Spinal cord (tissue), 10 donors: Measurements from ENCODE around the gene NINJ2. TPM values are rescaled to one million over a fixed set of nuclear protein-coding genes. Genes with fewer than 3 reads are reported as not detected.

Source experiments
- DNase-seq, 6 donors: peaks; one replicate each; pipeline versions ENCODE4 v3.0.0 to v3.0.0-alpha.2; 2013 to 2015; ENCODE audit warnings: low spot score in 6 of 6, low read depth in 4 of 6
- H3K27ac ChIP-seq: one replicate; pipeline ENCODE4 v1.5.1; 2013; ENCODE audit warnings: low read depth, low read length, control low read depth
- H3K27me3 ChIP-seq: one replicate; pipeline ENCODE4 v1.6.1; 2013; ENCODE audit warnings: low read length; ENCODE audit not compliant: control insufficient read depth, insufficient read depth
- H3K36me3 ChIP-seq: one replicate; pipeline ENCODE4 v1.6.1; 2013; ENCODE audit warnings: low read length; ENCODE audit not compliant: control insufficient read depth, insufficient read depth
- H3K4me1 ChIP-seq: one replicate; pipeline ENCODE4 v1.6.1; 2013; ENCODE audit warnings: low read length; ENCODE audit not compliant: control insufficient read depth, insufficient read depth
- H3K4me3 ChIP-seq: one replicate; pipeline ENCODE4 v1.5.1; 2013; ENCODE audit warnings: low read depth, low read length, control low read depth
- H3K9me3 ChIP-seq: one replicate; pipeline ENCODE4 v1.6.1; 2013; ENCODE audit warnings: low read length; ENCODE audit not compliant: control insufficient read depth, insufficient read depth
- WGBS: methylation state at CpG from one replicate; pipeline ENCODE4 v1.1.5; 2013; ENCODE audit warnings: missing lambda C conversion rate; ENCODE audit not compliant: insufficient coverage; 5-methylcytosine and 5-hydroxymethylcytosine counted together
- polyA plus RNA-seq, 2 donors: library from polyadenylated mRNA; unstranded; fragments of 120-200 nt; gene quantifications; one replicate each; pipeline ENCODE4 v1.2.1, GENCODE V29; 2013; ENCODE audit not compliant: insufficient read length in 2 of 2
- total RNA-seq, 2 donors: library from RNA; depleted of rRNA in 1 of 2; stranded (reverse); fragments of 120-200 nt in 1 of 2; fragments of >200 nt in 1 of 2; gene quantifications; one replicate each; pipeline versions ENCODE4 v1.2.3 to v1.2.4, GENCODE V29; 2013 to 2014
- donor health status: healthy.

The NINJ2 gene
- total and polyA plus RNA-seq, 4 donors, result 5.4 to 6.2 (median 6.0) TPM

- Histone ChIP-seq H3K4me3 (no peak overlapping the region), H3K27ac (no peak overlapping the region), H3K27me3 (no peaks in the 10 kb centered on the region), H3K36me3 (peaks cover 2% of the 10 kb centered on the region), H3K9me3 (no peaks in the 10 kb centered on the region), H3K4me1 (peaks cover 51% of the 10 kb centered on the region)
- 91% methylated on average over 1 of the region's 3 CpGs for WGBS
- no peak for DNase-seq
These were observed 88.6 kb downstream of the NINJ2 start for GRCh38 chr12:574475-575128.

- no peak overlapping the region for H3K4me3 ChIP-seq
- H3K27ac ChIP-seq, result no peak overlapping the region
- 75% methylated on average over 2 of the region's 5 CpGs for WGBS
- H3K9me3 ChIP-seq, result no peaks in the 10 kb centered on the region
- H3K36me3 ChIP-seq, result peaks cover 2% of the 10 kb centered on the region
- H3K4me1 ChIP-seq, result peaks cover 54% of the 10 kb centered on the region
- no peaks in the 10 kb centered on the region for H3K27me3 ChIP-seq
- DNase-seq, result no peak
These were observed 90.0 kb downstream of the NINJ2 start for GRCh38 chr12:573232-573631.

- H3K4me3 ChIP-seq, result no peak overlapping the region
- DNase-seq, result no peak
- WGBS, result 86% methylated on average over 2 of the region's 3 CpGs
- H3K27ac ChIP-seq, result no peak overlapping the region
- H3K27me3 ChIP-seq, result no peaks in the 10 kb centered on the region
- peaks cover 50% of the 10 kb centered on the region for H3K4me1 ChIP-seq
- no peaks in the 10 kb centered on the region for H3K9me3 ChIP-seq
- H3K36me3 ChIP-seq, result peaks cover 2% of the 10 kb centered on the region
These were observed 90.7 kb downstream of the NINJ2 start for GRCh38 chr12:572532-572899.

- Histone ChIP-seq H3K9me3 (no peaks in the 10 kb centered on the region), H3K36me3 (peaks cover 2% of the 10 kb centered on the region), H3K4me1 (peaks cover 50% of the 10 kb centered on the region), H3K27ac (peak overlapping the region; percentile 19), H3K27me3 (no peaks in the 10 kb centered on the region), H3K4me3 (no peak overlapping the region)
- no peak for DNase-seq
- WGBS, result 79% methylated on average over 17 of the region's 19 CpGs
These were observed 91.3 kb downstream of the NINJ2 start for GRCh38 chr12:571795-572531.

- 54% methylated on average over 19 of the region's 22 CpGs for whole genome bisulfite sequencing
- peaks cover 43% of the 10 kb centered on the region for H3K4me1 ChIP-seq
- peak overlapping the region; percentile 69 for H3K4me3 ChIP-seq
- H3K27ac ChIP-seq, result peak overlapping the region; percentile 58
- H3K9me3 ChIP-seq, result no peaks in the 10 kb centered on the region
- no peaks in the 10 kb centered on the region for H3K27me3 ChIP-seq
- DNase-seq, result peak in 2 of 6 donors; percentile 37 to 60
- peaks cover 2% of the 10 kb centered on the region for H3K36me3 ChIP-seq
These were observed 92.1 kb downstream of the NINJ2 start for GRCh38 chr12:570921-571794.

- WGBS, result 13% methylated on average over 21 of the region's 22 CpGs
- Histone ChIP-seq H3K27me3 (no peaks in the 10 kb centered on the region), H3K4me1 (peaks cover 37% of the 10 kb centered on the region), H3K4me3 (peak overlapping the region; percentile 69), H3K9me3 (no peaks in the 10 kb centered on the region), H3K27ac (peak overlapping the region; percentile 58), H3K36me3 (peaks cover 2% of the 10 kb centered on the region)
- peak in 1 of 6 donors; percentile 54 for DNase-seq
These were observed 92.8 kb downstream of the NINJ2 start for GRCh38 chr12:570435-570920.

- Histone ChIP-seq H3K27ac (peak overlapping the region; percentile 58), H3K4me1 (peaks cover 31% of the 10 kb centered on the region), H3K9me3 (no peaks in the 10 kb centered on the region), H3K4me3 (peak overlapping the region; percentile 69), H3K27me3 (no peaks in the 10 kb centered on the region), H3K36me3 (no peaks in the 10 kb centered on the region)
- DNase-seq, result peak in 5 of 6 donors; percentile 66 to 95 (median 80)
- WGBS, result under 1% methylated on average over 44 of the region's 44 CpGs
These were observed 93.3 kb downstream of the NINJ2 start for GRCh38 chr12:569803-570434.

- 96% methylated on average over 5 of the region's 6 CpGs for WGBS
- Histone ChIP-seq H3K36me3 (no peaks in the 10 kb centered on the region), H3K4me3 (no peak overlapping the region), H3K27me3 (no peaks in the 10 kb centered on the region), H3K4me1 (peaks cover 31% of the 10 kb centered on the region), H3K9me3 (no peaks in the 10 kb centered on the region), H3K27ac (no peak overlapping the region)
- no peak for DNase-seq
These were observed 94.1 kb downstream of the NINJ2 start for GRCh38 chr12:569091-569676.

GRCh38 chr12:568486-568885 lies 94.8 kb downstream of the NINJ2 start:
- Histone ChIP-seq H3K27me3 (no peaks in the 10 kb centered on the region), H3K36me3 (no peaks in the 10 kb centered on the region), H3K4me3 (no peak overlapping the region), H3K27ac (no peak overlapping the region), H3K9me3 (no peaks in the 10 kb centered on the region), H3K4me1 (peaks cover 31% of the 10 kb centered on the region)
- no peak for DNase-seq
- 88% methylated on average over 6 of the region's 6 CpGs for WGBS
